Measurements from ENCODE around the gene AFG1L.

DNA sequence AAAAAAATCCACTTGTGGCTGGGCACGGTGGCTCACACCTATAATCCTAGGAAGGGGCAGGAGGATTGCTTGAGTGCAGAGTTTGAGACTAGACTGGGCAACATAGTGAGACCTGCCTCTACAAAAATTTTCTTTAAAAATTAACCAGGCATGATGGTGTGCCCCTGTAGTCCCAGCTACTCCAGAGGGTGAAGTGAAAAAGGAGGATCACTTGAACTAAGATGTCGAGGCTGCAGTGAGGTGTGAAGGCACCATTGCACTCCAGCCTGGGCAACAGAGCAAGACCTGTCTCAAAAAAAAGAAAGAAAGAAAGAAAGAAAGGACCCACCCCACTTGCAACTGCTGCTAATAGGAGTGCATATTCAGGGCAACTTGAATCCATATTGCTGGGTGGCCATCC, 20.3 kb upstream of the AFG1L start:
- TF ChIP-seq, protein P1, sequence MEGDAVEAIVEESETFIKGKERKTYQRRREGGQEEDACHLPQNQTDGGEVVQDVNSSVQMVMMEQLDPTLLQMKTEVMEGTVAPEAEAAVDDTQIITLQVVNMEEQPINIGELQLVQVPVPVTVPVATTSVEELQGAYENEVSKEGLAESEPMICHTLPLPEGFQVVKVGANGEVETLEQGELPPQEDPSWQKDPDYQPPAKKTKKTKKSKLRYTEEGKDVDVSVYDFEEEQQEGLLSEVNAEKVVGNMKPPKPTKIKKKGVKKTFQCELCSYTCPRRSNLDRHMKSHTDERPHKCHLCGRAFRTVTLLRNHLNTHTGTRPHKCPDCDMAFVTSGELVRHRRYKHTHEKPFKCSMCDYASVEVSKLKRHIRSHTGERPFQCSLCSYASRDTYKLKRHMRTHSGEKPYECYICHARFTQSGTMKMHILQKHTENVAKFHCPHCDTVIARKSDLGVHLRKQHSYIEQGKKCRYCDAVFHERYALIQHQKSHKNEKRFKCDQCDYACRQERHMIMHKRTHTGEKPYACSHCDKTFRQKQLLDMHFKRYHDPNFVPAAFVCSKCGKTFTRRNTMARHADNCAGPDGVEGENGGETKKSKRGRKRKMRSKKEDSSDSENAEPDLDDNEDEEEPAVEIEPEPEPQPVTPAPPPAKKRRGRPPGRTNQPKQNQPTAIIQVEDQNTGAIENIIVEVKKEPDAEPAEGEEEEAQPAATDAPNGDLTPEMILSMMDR (IDR thresholded peaks at IDR 0.05), result no peak
- no peak for TF ChIP-seq POLR2A (IDR thresholded peaks at IDR 0.05)

Data from adrenal gland (tissue), 5 donors.